ENCODE data around the gene PLEKHB1.

Gene PLEKHB1

GRCh38 chr11:73705053-73705452 is 58.7 kb downstream of the PLEKHB1 start:
- Histone ChIP-seq H3K27ac (ENCODE audit: low read length) (no peak overlapping the region), H3K9ac (ENCODE audit: low read depth, low read length) (no peak overlapping the region), H3K36me3 (ENCODE audit: insufficient read depth, low read depth, low read length) (peaks cover 26% of the 10 kb centered on the region), H3K9me3 (ENCODE audit: insufficient read depth, low read depth, low read length) (no peaks in the 10 kb centered on the region), H3K4me1 (ENCODE audit: insufficient read depth, low read length) (no peaks in the 10 kb centered on the region), H3K27me3 (ENCODE audit: insufficient read depth, low read length) (no peaks in the 10 kb centered on the region), H3K4me3 (ENCODE audit: low read length) (no peak overlapping the region)

GRCh38 chr11:73710964-73711363 is 64.6 kb downstream of the PLEKHB1 start:
- no peak overlapping the region for H3K9ac ChIP-seq (ENCODE audit: low read depth, low read length)
- no peaks in the 10 kb centered on the region for H3K9me3 ChIP-seq (ENCODE audit: insufficient read depth, low read depth, low read length)
- no peak overlapping the region for H3K27ac ChIP-seq (ENCODE audit: low read length)
- H3K36me3 ChIP-seq (ENCODE audit: insufficient read depth, low read depth, low read length) = peaks cover 28% of the 10 kb centered on the region
- H3K4me3 ChIP-seq (ENCODE audit: low read length) = no peak overlapping the region
- H3K4me1 ChIP-seq (ENCODE audit: insufficient read depth, low read length) = no peaks in the 10 kb centered on the region
- no peaks in the 10 kb centered on the region for H3K27me3 ChIP-seq (ENCODE audit: insufficient read depth, low read length)

Data from iPS-20b (cell line).